MCF 10A (cell line): ENCODE results near the gene LTB4R2. TPM values are rescaled to one million over a fixed set of nuclear protein-coding genes. Genes with fewer than 3 reads are reported as not detected.

Experiments
- BruUV-seq: library from RNA; stranded (reverse); fragments of 400-500 nt; replicated peaks from 2 replicates; lab custom pipeline; 2021; lab: Mats Ljungman, UMichigan
- CTCF ChIA-PET: fragments of 300-600 bp; sonication (Branson Sonifier 250); formaldehyde crosslinking; extraction: SDS; loops from one replicate; lab custom pipeline; 2021; ENCODE audit warnings: antibody characterized with exemption, inconsistent platforms; lab: Yijun Ruan, JAX
- POLR2A ChIA-PET: fragments of 300-600, 350-650 bp; sonication (Branson Sonifier 250); formaldehyde crosslinking; extraction: SDS; loops from one replicate; lab custom pipeline; 2020; ENCODE audit warnings: antibody characterized with exemption, inconsistent platforms; lab: Yijun Ruan, JAX
- DNase-seq: peaks from one replicate; pipeline ENCODE4 v3.0.0-alpha.2; 2018; ENCODE audit not compliant: unreplicated experiment
- H3K27ac Mint-ChIP-seq: one replicate; pipeline ENCODE4 v1.8.0; 2022; ENCODE audit warnings: mild to moderate bottlenecking, low read depth, mixed read lengths; ENCODE audit not compliant: unreplicated experiment
- H3K27me3 Mint-ChIP-seq: one replicate; pipeline ENCODE4 v1.8.0; 2022; ENCODE audit warnings: mixed read lengths; ENCODE audit not compliant: insufficient read depth, unreplicated experiment
- H3K36me3 Mint-ChIP-seq: one replicate; pipeline ENCODE4 v1.8.0; 2022; ENCODE audit warnings: mild to moderate bottlenecking, moderate library complexity, mixed read lengths; ENCODE audit not compliant: insufficient read depth, unreplicated experiment
- H3K4me1 Mint-ChIP-seq: one replicate; pipeline ENCODE4 v1.8.0; 2022; ENCODE audit warnings: mixed read lengths; ENCODE audit not compliant: insufficient read depth, unreplicated experiment
- H3K4me3 Mint-ChIP-seq: one replicate; pipeline ENCODE4 v1.8.0; 2022; ENCODE audit warnings: mild to moderate bottlenecking, moderate library complexity, mixed read lengths; ENCODE audit not compliant: unreplicated experiment
- H3K9me3 Mint-ChIP-seq: one replicate; pipeline ENCODE4 v1.8.0; 2022; ENCODE audit warnings: mixed read lengths; ENCODE audit not compliant: unreplicated experiment
- intact Hi-C: fragments of 100-400 bp; cut with micrococcal nuclease; formaldehyde crosslinking; loops from 2 replicates; pipeline ENCODE4 v1.14.1; 2022
- total RNA-seq: library from RNA; stranded (reverse); gene quantifications from 2 replicates; pipeline ENCODE4 v1.2.3, GENCODE V29; 2022
- TF ChIP-seq, protein P1 (sequence below): fragments of 200-600 bp; IDR thresholded peaks from one replicate; pipeline ENCODE4 v1.8.0; 2022; ENCODE audit warnings: antibody characterized with exemption, mild to moderate bottlenecking; ENCODE audit not compliant: unreplicated experiment

LTB4R2 gene
- total RNA-seq, 1 experiment from 2014 or later, result 21.7 TPM

DNA sequence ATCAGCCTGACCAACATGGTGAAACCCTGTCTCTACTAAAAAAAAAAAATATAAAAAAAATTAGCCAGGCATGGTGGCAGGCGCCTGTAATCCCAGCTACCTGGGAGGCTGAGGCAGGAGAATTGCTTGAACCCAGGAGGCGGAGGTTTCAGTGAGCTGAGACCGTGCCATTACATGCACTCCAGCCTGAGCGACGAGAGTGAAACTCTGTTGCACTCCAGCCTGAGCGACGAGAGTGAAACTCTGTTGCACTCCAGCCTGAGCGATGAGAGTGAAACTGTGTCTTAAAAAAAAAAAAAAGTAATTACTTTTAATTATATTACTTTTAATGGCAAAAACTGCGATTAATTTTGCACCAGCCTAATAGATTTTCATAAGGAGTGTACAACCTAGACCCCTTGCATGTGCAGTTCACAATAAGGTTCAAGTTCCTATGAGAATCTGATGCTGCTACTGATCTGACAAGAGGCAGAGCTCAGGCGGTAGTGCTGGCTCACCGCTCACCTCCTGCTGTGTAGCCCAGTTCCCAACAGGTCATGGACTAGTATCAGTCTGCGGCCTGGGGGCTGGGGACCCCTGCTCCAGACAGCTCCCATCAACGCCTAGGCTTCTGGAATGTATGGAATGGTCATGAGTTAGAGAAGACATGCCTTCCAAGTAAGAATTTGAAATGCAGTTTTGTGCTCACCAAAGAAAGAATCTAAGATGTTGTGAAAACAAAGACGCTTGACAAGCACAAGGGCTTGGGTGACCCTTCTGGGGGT is 11.5 kb downstream of the LTB4R2 start:
- no TSS peak for BruUV-seq
- H3K9me3 Mint-ChIP-seq, result no peaks in the 10 kb centered on the region
- TF ChIP-seq, protein P1, sequence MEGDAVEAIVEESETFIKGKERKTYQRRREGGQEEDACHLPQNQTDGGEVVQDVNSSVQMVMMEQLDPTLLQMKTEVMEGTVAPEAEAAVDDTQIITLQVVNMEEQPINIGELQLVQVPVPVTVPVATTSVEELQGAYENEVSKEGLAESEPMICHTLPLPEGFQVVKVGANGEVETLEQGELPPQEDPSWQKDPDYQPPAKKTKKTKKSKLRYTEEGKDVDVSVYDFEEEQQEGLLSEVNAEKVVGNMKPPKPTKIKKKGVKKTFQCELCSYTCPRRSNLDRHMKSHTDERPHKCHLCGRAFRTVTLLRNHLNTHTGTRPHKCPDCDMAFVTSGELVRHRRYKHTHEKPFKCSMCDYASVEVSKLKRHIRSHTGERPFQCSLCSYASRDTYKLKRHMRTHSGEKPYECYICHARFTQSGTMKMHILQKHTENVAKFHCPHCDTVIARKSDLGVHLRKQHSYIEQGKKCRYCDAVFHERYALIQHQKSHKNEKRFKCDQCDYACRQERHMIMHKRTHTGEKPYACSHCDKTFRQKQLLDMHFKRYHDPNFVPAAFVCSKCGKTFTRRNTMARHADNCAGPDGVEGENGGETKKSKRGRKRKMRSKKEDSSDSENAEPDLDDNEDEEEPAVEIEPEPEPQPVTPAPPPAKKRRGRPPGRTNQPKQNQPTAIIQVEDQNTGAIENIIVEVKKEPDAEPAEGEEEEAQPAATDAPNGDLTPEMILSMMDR, result no peak
- H3K36me3 Mint-ChIP-seq, result peaks cover 4% of the 10 kb centered on the region
- no peak for DNase-seq
- no peak overlapping the region for H3K4me3 Mint-ChIP-seq
- CTCF ChIA-PET, result interaction anchor here (0.6 to 5.1 kb wide), 9 partner anchors 9 to 787 kb away, joined by 3 to 53 read pairs (median 7); partner anchors contain the start of genes ADCY4, CIDEB, LTB4R and LTB4R2
- POLR2A ChIA-PET, result no interaction called here
- H3K4me1 Mint-ChIP-seq, result peaks cover 10% of the 10 kb centered on the region
- intact Hi-C loops, result no loop called here
- H3K27me3 Mint-ChIP-seq, result peaks cover 23% of the 10 kb centered on the region
- no peak overlapping the region for H3K27ac Mint-ChIP-seq

DNA sequence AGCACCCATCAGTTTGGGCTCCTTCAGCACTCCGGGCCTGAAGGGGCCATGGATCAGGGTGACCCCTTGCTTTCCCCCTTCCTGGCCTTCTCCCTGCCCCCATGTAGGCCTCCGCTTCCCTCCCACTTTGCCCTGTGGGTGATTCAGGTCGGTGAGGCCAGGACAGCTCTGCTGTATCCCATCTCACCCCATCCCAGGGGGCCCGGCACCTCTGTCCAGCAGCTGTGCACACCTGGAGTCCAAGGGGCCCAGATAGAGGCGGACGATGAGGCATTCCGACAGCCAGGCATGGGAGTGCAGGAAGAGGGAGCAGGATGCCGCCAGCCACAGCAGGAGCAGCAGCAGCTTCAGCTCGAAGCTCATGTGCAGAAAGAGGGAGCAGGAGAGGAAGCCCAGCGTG is 12.7 kb downstream of the LTB4R2 start:
- TF ChIP-seq, protein P1, result no peak
- Mint-ChIP-seq H3K27me3 (peaks cover 23% of the 10 kb centered on the region), H3K9me3 (no peaks in the 10 kb centered on the region)

DNA sequence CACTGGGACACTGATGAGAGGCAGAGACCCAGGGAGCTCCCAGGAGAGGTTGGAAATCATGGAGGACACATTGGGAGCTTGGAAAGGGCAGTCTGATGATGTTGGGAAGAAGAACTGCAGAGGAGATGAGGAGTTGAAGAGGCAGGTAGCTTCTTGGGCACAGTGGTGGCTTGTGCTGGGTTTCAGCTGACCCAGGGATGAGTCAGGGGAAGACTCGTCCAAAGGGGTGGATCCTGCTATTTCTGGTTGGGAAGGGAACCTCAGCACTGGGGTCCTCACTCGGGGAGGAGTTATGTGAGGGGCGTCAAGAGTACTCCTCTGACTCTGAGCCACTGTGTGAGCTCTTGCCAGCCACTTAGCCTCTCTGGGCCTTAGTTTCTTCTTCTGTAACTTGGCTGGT is 13.4 kb downstream of the LTB4R2 start:
- ChIA-PET CTCF (interaction anchor here (0.5 to 3.4 kb wide), 9 partner anchors 9 to 118 kb away, joined by 3 to 13 read pairs (median 4); partner anchors contain the start of genes ADCY4, LTB4R and LTB4R2), POLR2A (no interaction called here)
- H3K27ac Mint-ChIP-seq, result no peak overlapping the region
- no TSS peak for BruUV-seq
- H3K9me3 Mint-ChIP-seq, result no peaks in the 10 kb centered on the region
- peaks cover 4% of the 10 kb centered on the region for H3K36me3 Mint-ChIP-seq
- H3K27me3 Mint-ChIP-seq, result peaks cover 23% of the 10 kb centered on the region
- TF ChIP-seq, protein P1, result no peak
- no peaks in the 10 kb centered on the region for H3K4me1 Mint-ChIP-seq
- DNase-seq, result no peak
- intact Hi-C loops, result no loop called here
- no peak overlapping the region for H3K4me3 Mint-ChIP-seq

More for the DNA sequence above, 12.7 kb downstream of the LTB4R2 start:
- intact Hi-C loops, result no loop called here
- Mint-ChIP-seq H3K36me3 (peaks cover 4% of the 10 kb centered on the region), H3K27ac (no peak overlapping the region), H3K4me1 (peaks cover under 1% of the 10 kb centered on the region), H3K4me3 (no peak overlapping the region)
- POLR2A ChIA-PET, result no interaction called here
- BruUV-seq, result no TSS peak
- DNase-seq, result no peak
- CTCF ChIA-PET, result interaction anchor here (0.6 to 3.4 kb wide), 10 partner anchors 9 to 182 kb away, joined by 3 to 13 read pairs (median 4); partner anchors contain the start of genes CIDEB, LTB4R and LTB4R2

DNA sequence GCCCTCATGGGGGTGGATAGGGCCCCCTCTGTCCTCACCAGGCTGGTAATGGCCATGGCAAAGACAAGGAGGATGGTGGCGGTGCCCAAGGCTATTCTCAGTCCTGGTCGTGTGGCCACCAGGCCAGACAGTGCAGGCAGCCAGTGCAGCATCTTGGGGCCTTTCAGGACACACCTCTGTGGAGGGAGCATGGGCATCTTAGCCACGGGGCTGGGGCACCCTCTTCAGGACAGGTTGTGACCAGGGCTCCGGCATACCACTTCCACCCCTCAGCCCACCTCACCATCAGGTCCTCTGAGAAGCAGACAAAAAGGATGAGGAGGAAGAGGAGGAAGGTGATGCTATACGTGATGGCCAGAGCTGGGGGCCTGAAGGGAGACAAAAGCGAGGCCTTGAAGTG is 14.1 kb downstream of the LTB4R2 start:
- Mint-ChIP-seq H3K9me3 (no peaks in the 10 kb centered on the region), H3K27ac (no peak overlapping the region), H3K36me3 (peaks cover 1% of the 10 kb centered on the region), H3K4me1 (no peaks in the 10 kb centered on the region), H3K27me3 (peaks cover 17% of the 10 kb centered on the region), H3K4me3 (no peak overlapping the region)
- ChIA-PET CTCF (interaction anchor here (0.6 to 3.4 kb wide), 7 partner anchors 9 to 117 kb away, joined by 3 to 25 read pairs (median 6); partner anchors contain the start of genes LTB4R and LTB4R2), POLR2A (no interaction called here)
- no TSS peak for BruUV-seq
- intact Hi-C loops, result no loop called here
- TF ChIP-seq, protein P1, result no peak
- no peak for DNase-seq
